Measurements from ENCODE around the gene RFC3. TPM values are rescaled to one million over a fixed set of nuclear protein-coding genes. Genes with fewer than 3 reads are reported as not detected.

Gene RFC3
- total RNA-seq, 4 donors from 2014 or later: 6.5 to 9.9 (median 8.8) TPM

GRCh38 chr13:33871207-33872004, 53.5 kb downstream of the RFC3 start:
- H3K4me3 ChIP-seq (ENCODE audit: low read depth, poor library complexity, severe bottlenecking): no peak overlapping the region
- DNase-seq (ENCODE audit: low spot score in 2 of 2): no peak
- intact Hi-C loops (cut with DNase I; ENCODE audit: low total_unique reads): no loop called here
- TF ChIP-seq CTCF (IDR thresholded peaks at IDR 0.05) (no peak), POLR2A (IDR thresholded peaks at IDR 0.05) (no peak)
- 93 to 95% methylated on average over 7 of the region's 7 CpGs for WGBS, 2 donors

- intact Hi-C loops (cut with DNase I; ENCODE audit: low total_unique reads): no loop called here
- no peak for TF ChIP-seq CTCF (IDR thresholded peaks at IDR 0.05)
- no peak for TF ChIP-seq POLR2A (IDR thresholded peaks at IDR 0.05)
- 77 to 78% methylated on average over 6 of the region's 6 CpGs for WGBS, 2 donors
- DNase-seq (ENCODE audit: low spot score in 2 of 2): no peak
- H3K4me3 ChIP-seq (ENCODE audit: low read depth, poor library complexity, severe bottlenecking): no peak overlapping the region
These were observed 54.0 kb downstream of the RFC3 start for GRCh38 chr13:33872005-33872351.

DNA sequence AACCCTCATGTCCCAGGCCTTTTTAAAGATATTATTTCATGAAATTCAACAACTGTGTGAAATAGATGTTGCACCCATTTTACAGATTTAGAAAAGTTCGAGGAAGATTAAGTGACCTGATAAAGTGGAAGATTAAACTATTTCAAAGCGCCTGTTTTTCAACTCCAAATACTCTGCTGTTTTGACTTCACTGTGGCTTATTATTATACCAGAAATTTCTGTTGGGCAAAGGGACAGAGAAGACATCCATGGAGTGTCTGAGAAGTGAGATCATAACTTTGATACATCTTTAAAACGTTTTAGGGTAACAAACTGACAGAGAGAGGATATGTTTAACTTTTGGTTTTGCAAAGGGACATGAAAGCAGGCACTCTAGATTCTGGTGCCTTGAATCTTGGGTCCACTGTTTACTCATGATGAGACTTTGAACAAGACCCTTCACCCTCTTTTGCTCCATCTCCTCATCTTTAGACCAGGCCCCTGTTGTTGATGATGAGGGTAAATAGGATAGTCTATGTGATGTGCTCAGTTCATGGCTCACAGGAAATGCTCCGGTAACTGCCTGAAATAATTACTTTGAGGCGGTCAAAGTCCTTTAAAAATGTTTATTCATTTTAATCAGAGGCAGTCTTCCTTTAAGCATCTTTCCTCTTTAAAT, 55.4 kb downstream of the RFC3 start:
- H3K4me3 ChIP-seq (ENCODE audit: low read depth, poor library complexity, severe bottlenecking): no peak overlapping the region
- intact Hi-C loops (cut with DNase I; ENCODE audit: low total_unique reads): no loop called here
- 74 to 78% methylated on average over 5 of the region's 5 CpGs for WGBS, 2 donors
- TF ChIP-seq POLR2A (IDR thresholded peaks at IDR 0.05) (no peak), CTCF (IDR thresholded peaks at IDR 0.05) (no peak)
- DNase-seq (ENCODE audit: low spot score in 2 of 2): no peak

GRCh38 chr13:33874871-33875270, 56.9 kb downstream of the RFC3 start:
- DNase-seq (ENCODE audit: low spot score in 2 of 2): no peak
- H3K4me3 ChIP-seq (ENCODE audit: low read depth, poor library complexity, severe bottlenecking): no peak overlapping the region
- TF ChIP-seq CTCF (IDR thresholded peaks at IDR 0.05): no peak
- TF ChIP-seq POLR2A (IDR thresholded peaks at IDR 0.05): no peak
- intact Hi-C loops (cut with DNase I; ENCODE audit: low total_unique reads): no loop called here
- 92% methylated on average over 5 of the region's 5 CpGs for WGBS, 2 donors

- no peak for TF ChIP-seq CTCF (IDR thresholded peaks at IDR 0.05)
- no peak for TF ChIP-seq POLR2A (IDR thresholded peaks at IDR 0.05)
- no peak overlapping the region for H3K4me3 ChIP-seq (ENCODE audit: low read depth, poor library complexity, severe bottlenecking)
- 77 to 85% methylated on average over 10 of the region's 10 CpGs for WGBS, 2 donors
- DNase-seq (ENCODE audit: low spot score in 2 of 2): no peak
- intact Hi-C loops (cut with DNase I; ENCODE audit: low total_unique reads): no loop called here
These were observed 57.9 kb downstream of the RFC3 start for GRCh38 chr13:33875618-33876401.

Measured in lower leg skin (tissue), 4 donors.